Upper lobe of left lung (tissue), 4 donors: Measurements from ENCODE around the gene ACER2.

Source experiments
- CTCF ChIP-seq, 6 experiments: fragments of 450-650 bp in 4 of 6; fragments of 200-600 bp in 2 of 6; sonication (generic) in 2 of 6; IDR thresholded peaks; one replicate each; pipeline ENCODE4 v1.5.1; 2016 to 2019; ENCODE audit warnings: antibody characterized with exemption in 6 of 6
- EP300 ChIP-seq, 4 donors: sonication (generic); formaldehyde crosslinking; IDR thresholded peaks; one replicate each; pipeline ENCODE4 v1.5.1; 2017; ENCODE audit warnings: antibody characterized with exemption in 4 of 4, control low read depth in 2 of 4
- POLR2A ChIP-seq, 4 donors: fragments of 450-650 bp; IDR thresholded peaks; one replicate each; pipeline ENCODE4 v1.5.1; 2016 to 2017; ENCODE audit warnings: antibody characterized with exemption in 4 of 4, mild to moderate bottlenecking in 2 of 4
- POLR2AphosphoS5 ChIP-seq, 2 donors: sonication (generic); formaldehyde crosslinking; IDR thresholded peaks; one replicate each; pipeline ENCODE4 v1.5.1; 2017; ENCODE audit warnings: antibody characterized with exemption in 2 of 2

- TF ChIP-seq POLR2A (IDR thresholded peaks at IDR 0.05) (no peak), CTCF (IDR thresholded peaks at IDR 0.05) (no peak), EP300 (IDR thresholded peaks at IDR 0.05) (no peak), POLR2AphosphoS5 (IDR thresholded peaks at IDR 0.05) (no peak)
These were observed 21.5 kb upstream of the ACER2 start for GRCh38 chr9:19387317-19387716.
